A549 (cell line): Measurements from ENCODE around the gene IFIT1B. TPM values are rescaled to one million over a fixed set of nuclear protein-coding genes. Genes with fewer than 3 reads are reported as not detected.

Source experiments
- ATAC-seq, 2 experiments: fragments of 200-7000 bp in 1 of 2; fragments of >200 bp in 1 of 2; cut with Nextera tagmentation in 1 of 2; cut with Tn5 transposase in 1 of 2; 3 replicates each; pipeline versions ENCODE4 v1.8.0 to v1.9.1; 2018 to 2020; ENCODE audit warnings: mild to moderate bottlenecking in 1 of 2, moderate library complexity in 1 of 2
- CTCF ChIA-PET: fragments of 300-600 bp; sonication (Branson Sonifier 250); formaldehyde crosslinking; extraction: SDS; loops from one replicate; lab custom pipeline; 2021; ENCODE audit warnings: antibody characterized with exemption, inconsistent platforms; lab: Yijun Ruan, JAX
- POLR2A ChIA-PET: fragments of 350-600 bp; formaldehyde crosslinking; extraction: SDS; loops from one replicate; lab custom pipeline; 2021; ENCODE audit warnings: antibody characterized with exemption, inconsistent platforms; lab: Yijun Ruan, JAX
- DNase-seq, 2 experiments: peaks; one replicate each; pipeline versions ENCODE4 v3.0.0 to v3.0.0-alpha.2; 2011 to 2016; ENCODE audit warnings: low read depth in 1 of 2, low spot score in 1 of 2
- FAIRE-seq: peaks from 2 replicates; lab custom pipeline; 2011; peaks lifted over from hg19 to GRCh38; lab: Jason Lieb, UNC
- H3K27ac ChIP-seq, 2 experiments: fragments of >200 bp; sonication (Bioruptor Twin); formaldehyde crosslinking; 3 replicates each; pipeline ENCODE4 v1.5.1; 2016 to 2017
- H3K4me1 ChIP-seq: fragments of >200 bp; sonication (Bioruptor Twin); formaldehyde crosslinking; 3 replicates; pipeline ENCODE4 v1.6.1; 2016
- H3K4me2 ChIP-seq: fragments of >200 bp; sonication (Bioruptor Twin); formaldehyde crosslinking; 3 replicates; pipeline ENCODE4 v1.6.1; 2016
- H3K4me3 ChIP-seq: fragments of >200 bp; sonication (Bioruptor Twin); formaldehyde crosslinking; 3 replicates; pipeline ENCODE4 v1.5.1; 2016
- H3K9me3 ChIP-seq: fragments of >200 bp; sonication (Bioruptor Twin); formaldehyde crosslinking; 3 replicates; pipeline ENCODE4 v1.6.1; 2016
- ATOH8 ChIP-seq: fragments of 250-450 bp; sonication (Bioruptor Pico); IDR thresholded peaks from 2 replicates; pipeline ENCODE4 v1.5.0; 2020; ENCODE audit warnings: low read depth, mild to moderate bottlenecking, moderate library complexity
- CBX2 ChIP-seq: fragments of 200-600 bp; sonication (generic); IDR thresholded peaks from 2 replicates; pipeline ENCODE4 v1.6.1; 2016; ENCODE audit warnings: low read depth, mild to moderate bottlenecking, borderline replicate concordance
- CHD4 ChIP-seq: fragments of 200-600 bp; sonication (generic); IDR thresholded peaks from 2 replicates; pipeline ENCODE4 v1.6.1; 2016; ENCODE audit warnings: antibody characterized with exemption, mild to moderate bottlenecking, borderline replicate concordance
- CTCF ChIP-seq: fragments of >200 bp; sonication (Bioruptor Twin); formaldehyde crosslinking; IDR thresholded peaks from 3 replicates; pipeline ENCODE4 v1.5.1; 2016
- EHF ChIP-seq: fragments of 250-450 bp; sonication (Bioruptor Pico); IDR thresholded peaks from 2 replicates; pipeline ENCODE4 v1.5.0; 2020; ENCODE audit warnings: mild to moderate bottlenecking
- FOSL2 ChIP-seq, 2 experiments: fragments of 450-650 bp in 1 of 2; fragments of >200 bp in 1 of 2; sonication (Bioruptor Twin) in 1 of 2; formaldehyde crosslinking; IDR thresholded peaks; 2 replicates each; pipeline versions ENCODE4 v1.5.0 to v1.6.1; 2016 to 2020; ENCODE audit warnings: mild to moderate bottlenecking in 1 of 2, moderate library complexity in 1 of 2
- FOXS1 ChIP-seq: fragments of 250-450 bp; sonication (Bioruptor Pico); IDR thresholded peaks from 2 replicates; pipeline ENCODE4 v1.5.0; 2020; ENCODE audit warnings: mild to moderate bottlenecking, moderate library complexity
- GATA3 ChIP-seq: IDR thresholded peaks from 2 replicates; pipeline ENCODE4 v1.6.1; 2012; ENCODE audit warnings: borderline replicate concordance
- HDAC2 ChIP-seq: fragments of 200-600 bp; sonication (generic); IDR thresholded peaks from 2 replicates; pipeline ENCODE4 v1.6.1; 2016
- HES2 ChIP-seq: fragments of >200 bp; sonication (Bioruptor Twin); formaldehyde crosslinking; IDR thresholded peaks from 2 replicates; pipeline ENCODE4 v1.6.1; 2016
- HMGXB4 ChIP-seq: fragments of 250-450 bp; sonication (Bioruptor Pico); IDR thresholded peaks from 2 replicates; pipeline ENCODE4 v1.5.0; 2021; ENCODE audit warnings: mild to moderate bottlenecking, moderate library complexity, borderline replicate concordance
- JUNB ChIP-seq: fragments of >200 bp; sonication (Bioruptor Twin); formaldehyde crosslinking; IDR thresholded peaks from 2 replicates; pipeline ENCODE4 v1.6.1; 2016
- MAX ChIP-seq: IDR thresholded peaks from 2 replicates; pipeline ENCODE4 v1.6.1; 2012
- NFE2L2 ChIP-seq: fragments of 150-350 bp; conservative IDR thresholded peaks from 2 replicates; pipeline ENCODE4 v1.6.1; 2014; ENCODE audit warnings: low read length
- NR3C1 ChIP-seq: fragments of >200 bp; sonication (Bioruptor Twin); formaldehyde crosslinking; IDR thresholded peaks from 3 replicates; pipeline ENCODE4 v1.6.1; 2017
- PBX3 ChIP-seq: IDR thresholded peaks from 2 replicates; pipeline ENCODE4 v1.6.1; 2012
- PHF8 ChIP-seq: fragments of 200-600 bp; sonication (generic); IDR thresholded peaks from 2 replicates; pipeline ENCODE4 v1.6.1; 2016; ENCODE audit warnings: low read depth, mild to moderate bottlenecking, antibody characterized with exemption, moderate library complexity, borderline replicate concordance
- RAD21 ChIP-seq, 2 experiments: fragments of >200 bp in 1 of 2; sonication (Bioruptor Twin) in 1 of 2; formaldehyde crosslinking in 1 of 2; IDR thresholded peaks in 1 of 2; conservative IDR thresholded peaks in 1 of 2; 2 replicates in 1 of 2; 3 replicates in 1 of 2; pipeline ENCODE4 v1.6.1; 2012 to 2018; ENCODE audit warnings: inconsistent platforms in 1 of 2
- RNF2 ChIP-seq: fragments of 200-600 bp; sonication (generic); IDR thresholded peaks from 2 replicates; pipeline ENCODE4 v1.6.1; 2016; ENCODE audit warnings: low read depth, mild to moderate bottlenecking, antibody characterized with exemption, moderate library complexity, borderline replicate concordance
- ZSCAN20 ChIP-seq: fragments of 250-450 bp; sonication (Bioruptor Pico); IDR thresholded peaks from 2 replicates; pipeline ENCODE4 v1.8.0; 2022; ENCODE audit warnings: mild to moderate bottlenecking, moderate library complexity
- WGBS: methylation state at CpG from one replicate; pipeline ENCODE4 v1.1.6; 2017; ENCODE audit errors: missing lambda C conversion rate; 5-methylcytosine and 5-hydroxymethylcytosine counted together
- polyA plus RNA-seq, 4 experiments: library from polyadenylated mRNA; depleted of rRNA in 3 of 4; stranded (reverse); fragments of >200 nt; fragmentation: RNase III in 1 of 4; extraction: RNeasy Plus Mini Kit Qiagen cat#74134 plus additional on column Dnase treatment in 1 of 4; gene quantifications; 2 replicates in 3 of 4; 3 replicates in 1 of 4; pipeline ENCODE4 v1.2.3, GENCODE V29; 2011 to 2017

Gene IFIT1B
- polyA plus RNA-seq, 2 of the 4 experiments (the other 2 are of a cell fraction): not detected

GRCh38 chr10:89357975-89358374 is 19.9 kb upstream of the IFIT1B start:
- CTCF ChIA-PET: interaction anchor here (1.3 to 1.9 kb wide), 4 partner anchors 11 to 12 kb away, joined by 3 to 11 read pairs (median 5); no protein-coding TSS in a partner anchor
- no peak for FAIRE-seq

More at GRCh38 chr10:89357975-89358374, 19.9 kb upstream of the IFIT1B start:
- Histone ChIP-seq H3K4me1 (peaks cover 10% of the 10 kb centered on the region), H3K4me2 (no peak overlapping the region), H3K4me3 (no peak overlapping the region), H3K9me3 (0 out of 3 replicates have a peak, but pooled peaks cover 3% of the 10 kb centered on the region), H3K27ac (no peak overlapping the region)
- TF ChIP-seq NFE2L2: no peak
- TF ChIP-seq JUNB: no peak
- TF ChIP-seq GATA3: no peak
- TF ChIP-seq CBX2: no peak
- no peak for TF ChIP-seq RAD21 (conservative IDR thresholded peaks at IDR 0.05 in 1 of 2, IDR thresholded peaks at IDR 0.05 in 1 of 2)
- no peak for TF ChIP-seq ATOH8 (CRISPR knock-in tag)
- no peak for TF ChIP-seq HMGXB4 (CRISPR knock-in tag)
- TF ChIP-seq PHF8: no peak
- TF ChIP-seq RNF2: no peak
- no peak for TF ChIP-seq MAX
- TF ChIP-seq CHD4: no peak
- no peak for TF ChIP-seq FOSL2 (IDR thresholded peaks at IDR 0.05)
- no peak for TF ChIP-seq FOSL2 (CRISPR knock-in tag; IDR thresholded peaks at IDR 0.05)
- no peak for TF ChIP-seq HES2
- no peak for TF ChIP-seq EHF (CRISPR knock-in tag)
- no peak for TF ChIP-seq CTCF
- TF ChIP-seq ZSCAN20: no peak
- no peak for TF ChIP-seq NR3C1
- no peak for TF ChIP-seq PBX3
- TF ChIP-seq HDAC2: no peak
- no peak for TF ChIP-seq FOXS1 (CRISPR knock-in tag)
- ATAC-seq: no peak
- DNase-seq: no peak
- whole genome bisulfite sequencing: 94% methylated on average over 2 of the region's 2 CpGs
- POLR2A ChIA-PET: no interaction called here
